ENCODE data around the gene CES1.
"Not testable (repeated sequence)": the region's sequence is repeated elsewhere in the genome, so short reads cannot be mapped to it uniquely, and the experiment has no call there.

Gene CES1

DNA sequence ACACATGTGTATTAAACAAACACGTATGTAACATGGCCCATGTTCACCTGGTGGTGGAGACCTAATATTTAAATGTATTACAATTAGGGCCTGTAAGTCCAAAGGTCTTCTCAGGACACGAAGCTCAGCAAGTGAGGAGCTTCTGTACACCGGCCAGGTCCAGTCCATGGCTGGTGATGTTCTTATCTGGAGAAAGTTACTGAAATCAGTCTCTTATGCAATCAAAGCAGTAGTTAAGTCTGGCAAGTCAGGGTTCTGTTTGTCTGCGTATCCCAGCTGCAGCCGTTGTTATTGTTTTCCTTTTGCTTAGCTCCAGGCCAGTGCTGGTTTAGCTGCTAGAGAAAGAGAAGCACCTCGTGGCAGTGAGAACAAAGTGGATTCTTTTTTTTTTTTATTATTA is 41.4 kb downstream of the CES1 start:
- H3K79me2 ChIP-seq; H3K36me3 ChIP-seq (ENCODE audit: control insufficient read depth, insufficient read depth, low read length); H3K9me3 ChIP-seq (ENCODE audit: control insufficient read depth, low read length); H3K4me1 ChIP-seq; H3K27ac ChIP-seq; H3K9ac ChIP-seq; H3K4me2 ChIP-seq (ENCODE audit: low read length); H3K27me3 ChIP-seq (ENCODE audit: control insufficient read depth, insufficient read depth, low read length); H3K4me3 ChIP-seq (ENCODE audit: low read depth, low read length); H2AFZ ChIP-seq: not testable (repeated sequence)

GRCh38 chr16:55790240-55790639 is 42.7 kb downstream of the CES1 start:
- not testable (repeated sequence) for H2AFZ ChIP-seq; H3K36me3 ChIP-seq (ENCODE audit: control insufficient read depth, insufficient read depth, low read length); H3K4me3 ChIP-seq (ENCODE audit: low read depth, low read length); H3K4me1 ChIP-seq; H3K27ac ChIP-seq; H3K27me3 ChIP-seq (ENCODE audit: control insufficient read depth, insufficient read depth, low read length); H3K79me2 ChIP-seq; H3K9ac ChIP-seq; H3K4me2 ChIP-seq (ENCODE audit: low read length); H3K9me3 ChIP-seq (ENCODE audit: control insufficient read depth, low read length)

GRCh38 chr16:55782793-55783091 is 50.2 kb downstream of the CES1 start:
- H3K27me3 ChIP-seq (ENCODE audit: control insufficient read depth, insufficient read depth, low read length); H3K9me3 ChIP-seq (ENCODE audit: control insufficient read depth, low read length); H3K9ac ChIP-seq: not testable (repeated sequence)

DNA sequence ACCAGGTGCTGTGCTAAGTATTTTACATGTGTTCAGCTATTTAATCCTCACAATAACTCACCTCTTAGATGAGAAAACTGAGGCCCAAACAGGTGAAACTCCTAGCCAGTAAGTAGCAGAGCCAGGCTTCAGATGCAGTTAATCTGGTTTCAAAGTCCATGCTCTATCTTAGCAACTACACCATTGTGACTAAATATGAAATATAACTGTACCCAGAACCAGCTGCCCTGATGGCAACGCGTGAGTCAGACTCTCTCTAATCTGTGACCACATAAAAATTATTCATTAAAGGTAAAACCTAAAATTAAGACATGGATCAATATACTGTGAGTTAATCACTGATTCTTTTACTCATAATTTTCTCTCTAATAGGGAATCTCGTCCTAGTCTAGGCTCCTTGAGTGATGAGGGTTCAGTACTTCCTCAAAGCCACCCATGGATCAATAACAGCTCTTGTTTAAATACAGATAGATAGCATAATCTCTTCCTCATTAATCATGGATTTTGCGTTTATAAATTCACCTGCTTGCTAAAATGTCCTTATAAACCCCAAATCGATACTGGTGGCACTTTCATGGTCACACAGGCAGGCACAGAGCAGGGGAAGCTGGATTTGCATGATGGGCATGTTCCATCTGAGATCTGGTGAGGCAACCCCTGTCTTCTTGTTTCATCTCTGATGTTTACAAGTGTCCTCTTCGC is 50.7 kb downstream of the CES1 start:
- H3K4me3 ChIP-seq (ENCODE audit: low read depth, low read length); H3K9ac ChIP-seq; H3K27me3 ChIP-seq (ENCODE audit: control insufficient read depth, insufficient read depth, low read length); H3K9me3 ChIP-seq (ENCODE audit: control insufficient read depth, low read length); H3K27ac ChIP-seq; H3K36me3 ChIP-seq (ENCODE audit: control insufficient read depth, insufficient read depth, low read length); H2AFZ ChIP-seq; H3K79me2 ChIP-seq; H3K4me2 ChIP-seq (ENCODE audit: low read length); H3K4me1 ChIP-seq: not testable (repeated sequence)

More at GRCh38 chr16:55782793-55783091, 50.2 kb downstream of the CES1 start:
- not testable (repeated sequence) for H3K79me2 ChIP-seq; H3K4me3 ChIP-seq (ENCODE audit: low read depth, low read length); H3K36me3 ChIP-seq (ENCODE audit: control insufficient read depth, insufficient read depth, low read length); H3K27ac ChIP-seq; H3K4me1 ChIP-seq; H3K4me2 ChIP-seq (ENCODE audit: low read length); H2AFZ ChIP-seq

- not testable (repeated sequence) for H2AFZ ChIP-seq; H3K4me1 ChIP-seq; H3K36me3 ChIP-seq (ENCODE audit: control insufficient read depth, insufficient read depth, low read length); H3K4me2 ChIP-seq (ENCODE audit: low read length); H3K9me3 ChIP-seq (ENCODE audit: control insufficient read depth, low read length); H3K27ac ChIP-seq; H3K4me3 ChIP-seq (ENCODE audit: low read depth, low read length); H3K9ac ChIP-seq; H3K27me3 ChIP-seq (ENCODE audit: control insufficient read depth, insufficient read depth, low read length); H3K79me2 ChIP-seq
Observed at GRCh38 chr16:55781456-55781855, 51.4 kb downstream of the CES1 start.

DNA sequence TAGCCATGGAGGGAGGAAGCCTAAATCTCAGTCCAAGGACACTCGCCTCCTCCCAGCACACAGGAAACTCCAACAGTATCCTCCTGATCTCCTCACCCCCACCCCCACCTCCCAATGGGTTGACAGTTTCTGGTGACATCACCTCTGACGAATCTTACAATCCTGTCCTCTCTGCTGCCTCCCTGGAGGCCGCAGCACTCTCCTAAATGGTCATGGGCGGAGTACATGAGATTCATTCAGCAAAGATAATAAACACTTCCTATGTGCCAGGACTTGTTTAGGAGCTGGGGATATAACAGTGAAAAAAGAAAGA is 52.8 kb downstream of the CES1 start:
- not testable (repeated sequence) for H3K79me2 ChIP-seq; H3K4me1 ChIP-seq; H2AFZ ChIP-seq; H3K9ac ChIP-seq; H3K4me2 ChIP-seq (ENCODE audit: low read length); H3K27me3 ChIP-seq (ENCODE audit: control insufficient read depth, insufficient read depth, low read length); H3K9me3 ChIP-seq (ENCODE audit: control insufficient read depth, low read length); H3K27ac ChIP-seq; H3K4me3 ChIP-seq (ENCODE audit: low read depth, low read length); H3K36me3 ChIP-seq (ENCODE audit: control insufficient read depth, insufficient read depth, low read length)

DNA sequence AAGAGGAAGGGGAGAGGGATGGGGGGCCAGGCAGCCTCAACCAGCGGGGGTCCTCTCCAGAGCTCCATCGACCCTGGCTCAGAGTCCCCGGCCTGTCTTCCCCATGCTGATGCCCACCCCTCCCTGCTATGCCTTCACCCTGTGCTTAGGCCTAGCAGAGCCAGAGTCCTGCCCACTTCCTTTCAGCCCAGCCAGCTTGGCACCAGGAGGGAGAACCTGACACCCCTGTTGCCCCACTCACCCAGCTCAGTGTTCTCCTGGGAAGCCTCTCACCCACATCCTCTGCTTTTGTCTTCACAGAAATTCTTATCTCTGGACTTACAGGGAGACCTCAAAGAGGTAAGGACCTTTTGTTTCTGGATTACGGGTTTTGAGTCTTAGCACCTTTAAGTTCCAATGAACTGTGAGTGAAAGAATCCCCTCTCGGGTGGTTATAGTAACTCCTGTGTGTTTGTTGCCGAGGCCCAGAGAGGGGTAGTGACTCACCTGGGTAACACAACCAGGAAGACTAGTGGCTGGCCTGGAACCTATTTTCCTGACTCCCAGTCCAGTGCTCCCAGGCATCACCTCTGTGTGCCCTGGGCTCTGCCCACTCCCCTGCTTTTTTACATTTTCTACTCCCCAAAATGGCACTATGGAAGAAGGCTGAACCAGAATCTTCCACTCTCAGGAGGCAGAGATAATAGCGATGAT is 53.3 kb downstream of the CES1 start:
- no peaks in the 10 kb centered on the region for H3K9me3 ChIP-seq (ENCODE audit: control insufficient read depth, low read length)

More for the DNA sequence above, 53.3 kb downstream of the CES1 start:
- H3K36me3 ChIP-seq (ENCODE audit: control insufficient read depth, insufficient read depth, low read length) = no peaks in the 10 kb centered on the region
- no peaks in the 10 kb centered on the region for H3K4me1 ChIP-seq
- no peak for TF ChIP-seq CTCF (IDR thresholded peaks at IDR 0.05)
- no peak overlapping the region for H2AFZ ChIP-seq
- no peaks in the 10 kb centered on the region for H3K27me3 ChIP-seq (ENCODE audit: control insufficient read depth, insufficient read depth, low read length)
- H3K9ac ChIP-seq = no peak overlapping the region
- H3K79me2 ChIP-seq = no peaks in the 10 kb centered on the region
- H3K4me2 ChIP-seq (ENCODE audit: low read length) = no peak overlapping the region
- no peak overlapping the region for H3K4me3 ChIP-seq (ENCODE audit: low read depth, low read length)
- no peak overlapping the region for H3K27ac ChIP-seq
